ENCODE measurements around the gene DUXA. TPM values are rescaled to one million over a fixed set of nuclear protein-coding genes. Genes with fewer than 3 reads are reported as not detected.

DUXA gene
- total and polyA plus RNA-seq, 2 donors (not counting 3 experiments of a cell fraction or from before 2014, with no cell fraction given) = not detected

GRCh38 chr19:57152921-57153320 is 14.4 kb downstream of the DUXA start:
- Histone ChIP-seq H3K27me3 (ENCODE audit: control insufficient read depth in 2 of 2, insufficient read depth in 2 of 2, low read length in 2 of 2) (no peaks in the 10 kb centered on the region), H3K9me1 (replicated peaks; ENCODE audit: control insufficient read depth, extremely low read depth, insufficient read depth, low read length) (no peaks in the 10 kb centered on the region), H3K4me2 (ENCODE audit: insufficient read depth, low read length) (no peak overlapping the region), H3K36me3 (ENCODE audit: control insufficient read depth in 2 of 2, extremely low read depth in 1 of 2, insufficient read depth in 2 of 2, low read length in 2 of 2) (no peaks in the 10 kb centered on the region), H3K4me3 (replicated peaks in 1 of 3; ENCODE audit: insufficient read depth in 1 of 3, low read depth in 1 of 3, low read length in 3 of 3) (no peak overlapping the region), H3K4me1 (ENCODE audit: control insufficient read depth, extremely low read depth, insufficient read depth, low read length) (no peaks in the 10 kb centered on the region), H3K79me2 (ENCODE audit: control insufficient read depth, insufficient read depth, low read length) (no peaks in the 10 kb centered on the region), H4K20me1 (replicated peaks; ENCODE audit: control insufficient read depth, extremely low read depth, insufficient read depth, low read length) (no peaks in the 10 kb centered on the region), H3K9me3 (replicated peaks; ENCODE audit: control insufficient read depth, insufficient read depth, low read length) (no peaks in the 10 kb centered on the region), H3K27ac (ENCODE audit: insufficient read depth, low read depth, low read length) (no peak overlapping the region), H3K9ac (replicated peaks; ENCODE audit: extremely low read depth, insufficient read depth, low read length) (no peak overlapping the region), H2AFZ (ENCODE audit: low read depth, low read length) (no peak overlapping the region)
- ChIA-PET CTCF (no interaction called here), POLR2A (no interaction called here)
- intact Hi-C loops (cut with micrococcal nuclease) = no loop called here
- dilution Hi-C loops (cut with MboI; ENCODE audit: extremely low pct_ligation_motif_present, low sequenced_read_pairs) = no loop called here
- BruUV-seq (replicated peaks) = no TSS peak
- DNase-seq (ENCODE audit: low read depth, low spot score) = no peak
- FAIRE-seq = no peak
- TF ChIP-seq POLR2A (IDR thresholded peaks at IDR 0.05; ENCODE audit: low read depth, low read length) (no peak), CTCF (IDR thresholded peaks at IDR 0.05; ENCODE audit: extremely low read depth in 1 of 2, insufficient read depth in 1 of 2, low read depth in 1 of 2, low read length in 2 of 2) (no peak), MYC (IDR thresholded peaks at IDR 0.05; ENCODE audit: low read depth, low read length) (no peak), JUN (IDR thresholded peaks at IDR 0.05; ENCODE audit: borderline replicate concordance, insufficient read depth, insufficient read length, low read depth) (no peak), FOS (IDR thresholded peaks at IDR 0.05; ENCODE audit: borderline replicate concordance, insufficient read depth, low read length) (no peak), MAX (IDR thresholded peaks at IDR 0.05; ENCODE audit: insufficient read depth, insufficient read length) (no peak), POLR2AphosphoS5 (IDR thresholded peaks at IDR 0.05; ENCODE audit: insufficient read depth, low read depth, low read length) (no peak), GATA2 (IDR thresholded peaks at IDR 0.05; ENCODE audit: insufficient read depth, insufficient read length, low read depth, low read length) (no peak), EZH2 (IDR thresholded peaks at IDR 0.05; ENCODE audit: borderline replicate concordance, low read depth, low read length, severe bottlenecking) (no peak)
